Measurements from ENCODE around the gene ITGAX.

GRCh38 chr16:31371008-31371407, 16.0 kb downstream of the ITGAX start:
- TF ChIP-seq, protein P1, sequence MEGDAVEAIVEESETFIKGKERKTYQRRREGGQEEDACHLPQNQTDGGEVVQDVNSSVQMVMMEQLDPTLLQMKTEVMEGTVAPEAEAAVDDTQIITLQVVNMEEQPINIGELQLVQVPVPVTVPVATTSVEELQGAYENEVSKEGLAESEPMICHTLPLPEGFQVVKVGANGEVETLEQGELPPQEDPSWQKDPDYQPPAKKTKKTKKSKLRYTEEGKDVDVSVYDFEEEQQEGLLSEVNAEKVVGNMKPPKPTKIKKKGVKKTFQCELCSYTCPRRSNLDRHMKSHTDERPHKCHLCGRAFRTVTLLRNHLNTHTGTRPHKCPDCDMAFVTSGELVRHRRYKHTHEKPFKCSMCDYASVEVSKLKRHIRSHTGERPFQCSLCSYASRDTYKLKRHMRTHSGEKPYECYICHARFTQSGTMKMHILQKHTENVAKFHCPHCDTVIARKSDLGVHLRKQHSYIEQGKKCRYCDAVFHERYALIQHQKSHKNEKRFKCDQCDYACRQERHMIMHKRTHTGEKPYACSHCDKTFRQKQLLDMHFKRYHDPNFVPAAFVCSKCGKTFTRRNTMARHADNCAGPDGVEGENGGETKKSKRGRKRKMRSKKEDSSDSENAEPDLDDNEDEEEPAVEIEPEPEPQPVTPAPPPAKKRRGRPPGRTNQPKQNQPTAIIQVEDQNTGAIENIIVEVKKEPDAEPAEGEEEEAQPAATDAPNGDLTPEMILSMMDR (conservative IDR thresholded peaks at IDR 0.05; ENCODE audit: low read depth, low read length): no peak
- TF ChIP-seq EZH2 (IDR thresholded peaks at IDR 0.05; ENCODE audit: low read length, unreplicated experiment) (no peak), EZH2phosphoT487 (IDR thresholded peaks at IDR 0.05; ENCODE audit: borderline replicate concordance, low read length) (no peak)
